Renal pelvis (tissue), 4 donors: ENCODE measurements around the gene FUOM. TPM values are rescaled to one million over a fixed set of nuclear protein-coding genes. Genes with fewer than 3 reads are reported as not detected.
"Not testable (repeated sequence)": the region's sequence is repeated elsewhere in the genome, so short reads cannot be mapped to it uniquely, and the experiment has no call there.

Experiments
- DNase-seq: peaks from one replicate; pipeline ENCODE4 v3.0.0-alpha.2; 2013
- polyA plus RNA-seq, 3 donors: library from polyadenylated mRNA; unstranded; fragments of 120-200 nt; gene quantifications; one replicate each; pipeline ENCODE4 v1.2.1, GENCODE V29; 2013; ENCODE audit not compliant: insufficient read length in 3 of 3

Gene FUOM
- polyA plus RNA-seq, 3 donors, result 20.8 to 25.1 (median 24.3) TPM

GRCh38 chr10:133391761-133392518, 34.1 kb upstream of the FUOM start:
- no peak for DNase-seq

GRCh38 chr10:133391249-133391635, 33.4 kb upstream of the FUOM start:
- no peak for DNase-seq

- no peak for DNase-seq
Measured at GRCh38 chr10:133390597-133391248, 32.9 kb upstream of the FUOM start.

- no peak for DNase-seq
Measured at GRCh38 chr10:133388973-133389818, 31.4 kb upstream of the FUOM start.

GRCh38 chr10:133388236-133388972, 30.6 kb upstream of the FUOM start:
- DNase-seq, result no peak

- not testable (repeated sequence) for DNase-seq
Measured at GRCh38 chr10:133386951-133387350, 29.1 kb upstream of the FUOM start.

GRCh38 chr10:133385214-133385613, 27.4 kb upstream of the FUOM start:
- DNase-seq, result no peak

GRCh38 chr10:133384071-133384470, 26.3 kb upstream of the FUOM start:
- DNase-seq, result no peak

- DNase-seq, result no peak
Measured at GRCh38 chr10:133383551-133383950, 25.7 kb upstream of the FUOM start.

GRCh38 chr10:133381036-133381435, 23.2 kb upstream of the FUOM start:
- DNase-seq, result no peak

GRCh38 chr10:133379801-133380666, 22.2 kb upstream of the FUOM start:
- no peak for DNase-seq

- peak; percentile 63 for DNase-seq
Measured at GRCh38 chr10:133379152-133379800, 21.5 kb upstream of the FUOM start, which contains the start of gene PAOX. TSS of gene PAOX (plus strand) at chr10:133379262. CDS start at chr10:133379317, 55 bp downstream.

- peak; percentile 54 for DNase-seq
Measured at GRCh38 chr10:133378251-133379096, 20.7 kb upstream of the FUOM start.

GRCh38 chr10:133377818-133378250, 20.0 kb upstream of the FUOM start:
- no peak for DNase-seq

GRCh38 chr10:133377025-133377817, 19.4 kb upstream of the FUOM start:
- DNase-seq, result no peak

GRCh38 chr10:133376183-133376582, 18.4 kb upstream of the FUOM start:
- DNase-seq, result not testable (repeated sequence)

- no peak for DNase-seq
Measured at GRCh38 chr10:133375357-133376115, 17.7 kb upstream of the FUOM start.
